Sciatic nerve (tissue), 2 donors: ENCODE data around the gene RDX. TPM values are rescaled to one million over a fixed set of nuclear protein-coding genes. Genes with fewer than 3 reads are reported as not detected.
A peak's percentile ranks its signal among the peaks of the same experiment; 100 is the strongest.

Source experiments
- ATAC-seq: fragments of 200-7000 bp; cut with Tn5 transposase; one replicate; pipeline ENCODE4 v1.9.1; 2020; ENCODE audit warnings: mild to moderate bottlenecking, moderate library complexity
- DNase-seq: peaks from one replicate; pipeline ENCODE4 v3.0.0-alpha.2; 2020; ENCODE audit warnings: low spot score
- intact Hi-C: fragments of 100-400 bp; cut with DNase I; formaldehyde crosslinking; loops from one replicate; pipeline ENCODE4 v1.14.2; 2022
- total RNA-seq: library from RNA; stranded (reverse); fragmentation: NEBNext Ultra II Directional; extraction: Animal tissue kit (Norgen Biotek cat#: 25700); gene quantifications from one replicate; pipeline ENCODE4 v1.2.1, GENCODE V29; 2021
- donor health status: DM: no; HTN: no; CAD: no.
- donor health status: DM: no; HTN: no; CAD: no.

Gene RDX
- total RNA-seq, 1 donor from 2014 or later, result 195 TPM

DNA sequence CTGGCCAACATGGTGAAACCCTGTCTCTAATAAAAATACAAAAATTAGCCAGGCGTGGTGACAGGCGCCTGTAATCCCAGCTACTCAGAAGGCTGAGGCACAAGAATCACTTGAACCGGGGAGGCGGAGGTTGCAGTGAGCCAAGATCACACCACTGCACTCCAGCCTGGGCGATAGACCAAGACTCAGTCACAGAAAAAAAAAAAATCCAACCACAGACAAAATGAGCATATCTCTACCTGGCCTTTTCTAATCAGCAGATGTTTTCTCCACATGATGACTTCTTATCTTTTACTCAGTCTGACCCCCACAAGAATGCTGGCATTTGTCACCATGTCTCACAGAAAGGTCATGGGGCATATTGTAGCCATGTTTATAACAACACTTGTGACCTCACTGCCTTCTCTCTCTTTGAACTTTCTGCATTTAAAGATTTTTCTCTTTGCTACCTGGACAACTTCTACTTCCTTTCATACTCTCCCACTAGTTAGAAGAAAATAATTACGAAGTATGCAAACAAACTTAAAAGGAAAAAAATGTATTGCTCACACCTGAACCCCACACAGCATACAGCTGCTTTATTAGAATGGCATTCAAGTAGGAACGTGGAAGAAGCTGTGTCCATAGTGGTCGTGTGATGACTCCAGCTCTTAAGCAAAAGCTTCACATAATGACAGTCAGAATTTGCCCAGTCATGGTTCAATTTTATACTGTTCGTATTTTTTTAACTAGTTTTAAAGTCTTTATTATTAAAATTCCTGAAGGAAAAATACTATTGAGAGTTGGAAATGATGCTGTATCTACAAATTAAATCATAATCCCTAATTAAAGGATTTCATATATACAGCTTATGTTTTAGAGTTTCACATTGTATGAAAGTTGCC, 137.9 kb downstream of the RDX start:
- ATAC-seq, result no peak
- no peak for DNase-seq
- intact Hi-C loops, result no loop called here

DNA sequence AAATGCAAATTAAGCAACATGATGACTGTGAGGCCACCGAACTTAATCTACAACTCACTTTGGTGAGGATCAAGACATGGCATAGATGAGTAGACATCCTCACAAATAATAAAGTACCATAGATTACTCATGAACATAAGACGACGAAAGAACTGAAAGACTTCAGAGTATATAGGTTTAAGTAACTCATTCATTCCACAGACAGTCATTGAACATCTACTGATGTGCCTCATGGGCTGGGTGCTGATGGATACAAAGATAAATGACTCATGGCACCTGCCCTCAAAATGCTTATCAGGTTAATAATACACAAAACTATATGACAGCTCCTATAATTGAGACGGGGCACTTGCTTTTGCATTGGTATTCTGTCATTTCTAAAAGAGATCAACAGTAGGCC, 139.9 kb downstream of the RDX start:
- ATAC-seq, result no peak
- DNase-seq, result no peak
- intact Hi-C loops, result no loop called here

DNA sequence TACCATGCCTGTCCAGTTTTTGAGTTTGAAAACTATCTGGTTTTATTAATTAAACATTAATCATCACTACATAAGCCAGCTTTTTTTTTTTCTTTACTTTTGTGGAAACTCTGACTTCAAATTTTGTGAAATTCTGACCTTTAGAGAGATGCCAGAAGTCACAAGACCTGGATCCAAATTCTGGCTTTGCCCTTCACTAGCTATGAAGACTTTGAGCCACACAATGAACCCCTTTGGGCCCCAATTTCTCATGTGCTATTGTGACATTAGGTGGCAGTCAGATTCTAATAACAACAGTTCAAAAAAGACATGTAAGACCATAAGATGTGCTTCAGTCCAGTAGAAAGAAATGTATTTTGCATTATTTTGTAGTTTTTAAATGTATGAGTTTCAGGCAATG, 142.9 kb downstream of the RDX start:
- intact Hi-C loops, result no loop called here
- DNase-seq (no peak), ATAC-seq (no peak)

DNA sequence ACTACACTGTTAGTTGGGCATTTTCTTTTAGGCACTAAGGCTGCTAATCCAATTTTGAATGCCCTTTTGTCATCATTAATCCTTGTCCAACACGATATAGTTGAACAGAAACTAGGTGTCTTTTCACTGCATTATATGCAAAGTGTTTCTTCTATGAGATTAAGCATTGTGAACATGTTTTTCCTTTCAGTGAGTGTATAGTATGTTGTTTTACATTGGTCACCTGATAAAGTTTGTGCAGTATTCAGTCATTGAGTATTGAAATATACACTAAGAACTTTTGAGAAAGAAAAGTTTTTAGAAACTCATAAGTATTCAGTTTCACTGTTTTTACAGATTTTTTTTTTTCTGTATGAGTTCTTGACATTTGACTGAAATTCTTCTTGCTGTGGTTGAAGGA, 144.2 kb downstream of the RDX start:
- ATAC-seq (no peak), DNase-seq (no peak)

DNA sequence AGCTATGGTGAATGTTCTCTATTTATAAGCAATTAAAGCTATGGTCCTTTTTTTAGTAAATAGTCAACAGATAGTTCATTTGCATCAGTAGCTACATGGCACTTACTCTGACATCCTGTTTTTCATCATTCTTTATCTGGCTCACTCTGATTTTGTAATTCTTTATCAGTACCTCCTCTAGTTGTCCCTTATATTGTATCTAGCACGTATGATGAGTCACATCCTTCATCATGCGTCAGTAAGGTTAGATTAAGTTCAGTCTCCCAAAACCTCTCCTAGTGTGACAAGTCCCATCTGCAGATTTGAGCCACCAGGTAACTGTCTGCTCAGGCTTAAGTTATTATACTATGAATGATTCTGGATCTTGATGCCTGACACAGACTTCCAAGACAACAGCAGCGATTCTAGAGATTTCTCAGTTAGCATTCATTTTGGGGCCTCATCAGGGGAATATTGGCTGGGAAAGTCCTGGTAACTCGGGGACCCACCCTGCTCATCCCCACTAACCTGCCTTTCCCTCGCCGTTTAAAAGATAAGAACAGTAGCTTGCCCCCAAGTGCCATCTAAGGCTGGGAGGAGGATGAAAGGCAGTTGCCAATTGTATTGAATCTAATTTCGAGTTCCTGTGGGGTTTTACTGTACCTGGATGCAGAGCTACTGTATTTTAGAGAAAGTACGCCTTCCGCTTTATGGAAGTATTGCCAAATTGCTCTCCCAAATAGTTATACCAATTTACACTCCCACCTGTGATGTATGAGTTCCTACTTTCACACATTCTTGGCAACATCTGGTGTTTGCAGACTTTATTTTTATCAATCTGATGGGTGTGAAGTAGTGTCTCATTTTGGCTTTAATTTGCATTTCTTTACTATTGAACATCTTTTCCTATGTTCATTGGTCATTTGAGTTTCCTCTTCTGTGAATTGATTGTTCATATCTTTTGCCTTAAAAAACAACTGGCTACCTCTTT, 147.4 kb downstream of the RDX start:
- DNase-seq, result no peak
- intact Hi-C loops, result no loop called here
- no peak for ATAC-seq

More for the DNA sequence above, 144.2 kb downstream of the RDX start:
- intact Hi-C loops, result no loop called here

DNA sequence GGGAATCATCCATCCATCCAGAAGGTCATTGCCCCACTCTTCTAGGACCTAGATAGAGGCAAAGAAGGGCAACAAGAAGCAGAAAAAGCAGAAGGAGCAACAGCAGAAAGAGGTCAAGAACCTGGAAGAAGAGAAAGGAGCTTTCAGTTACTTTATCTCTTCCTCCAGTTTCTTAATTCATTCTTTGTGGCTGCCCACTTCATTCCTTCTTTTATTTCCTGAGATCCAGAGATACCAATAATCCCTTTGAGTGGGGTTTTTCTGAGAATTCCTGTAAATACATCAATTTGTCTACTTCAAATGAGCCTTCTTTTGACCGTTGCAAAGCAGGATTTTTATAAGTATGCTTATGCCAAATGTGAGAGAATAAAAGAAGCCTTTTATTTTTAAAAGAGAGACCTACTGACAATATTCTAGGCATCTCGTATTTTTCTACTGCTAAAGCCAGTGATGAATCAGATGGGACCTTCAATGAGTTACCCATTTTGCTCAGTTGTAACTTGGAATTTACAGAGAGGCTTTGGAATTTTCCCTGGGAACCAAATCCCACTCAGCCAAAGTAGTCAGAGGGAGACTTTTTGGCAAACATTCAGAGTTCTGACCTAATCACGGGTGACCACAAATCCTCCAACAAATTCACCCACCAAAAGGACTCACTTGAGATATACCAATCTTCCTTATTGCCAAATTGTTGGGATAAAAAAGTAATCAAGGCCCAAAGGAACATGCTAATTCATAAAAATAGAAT, 148.3 kb downstream of the RDX start:
- intact Hi-C loops, result no loop called here
- no peak for ATAC-seq
- no peak for DNase-seq

DNA sequence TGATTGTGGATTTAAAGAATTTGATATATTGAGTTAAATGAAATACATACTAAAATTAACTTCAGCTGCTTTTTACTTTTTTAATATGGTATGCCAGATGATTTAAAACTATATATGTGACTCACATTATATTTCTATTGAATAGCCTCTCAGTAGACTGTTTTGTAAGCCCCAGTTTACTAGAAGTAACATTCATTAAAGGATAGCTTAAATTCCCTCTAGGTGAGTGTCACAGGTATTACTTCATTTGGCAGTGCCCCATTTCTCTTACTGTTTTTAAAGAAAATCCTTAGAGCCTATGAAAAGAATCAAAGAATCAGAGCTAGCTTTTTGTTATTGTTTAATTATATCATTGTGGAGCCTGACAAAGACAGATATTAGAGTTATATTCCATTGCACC, 154.6 kb downstream of the RDX start:
- ATAC-seq (no peak), DNase-seq (no peak)
- intact Hi-C loops, result no loop called here

DNA sequence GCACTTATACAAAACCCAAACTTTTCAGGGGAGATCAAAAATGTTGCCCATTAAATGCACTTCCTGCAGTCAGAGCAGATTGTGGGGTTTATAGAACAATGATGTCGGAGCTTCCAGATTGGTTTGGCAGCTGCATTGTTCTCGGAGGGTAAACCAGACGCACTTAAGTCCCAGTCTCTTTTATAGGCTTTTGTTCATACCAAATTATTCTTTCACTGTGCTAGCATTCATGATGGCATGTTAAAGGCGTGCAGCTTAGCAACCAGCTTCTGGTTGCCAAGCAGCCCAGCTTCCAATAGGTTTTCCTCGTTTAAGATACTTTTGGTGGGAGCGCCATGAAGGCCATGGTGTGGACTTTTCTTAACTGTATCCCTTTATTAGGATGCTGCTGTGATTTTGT, 162.3 kb downstream of the RDX start:
- intact Hi-C loops, result no loop called here
- ATAC-seq, result no peak
- no peak for DNase-seq

DNA sequence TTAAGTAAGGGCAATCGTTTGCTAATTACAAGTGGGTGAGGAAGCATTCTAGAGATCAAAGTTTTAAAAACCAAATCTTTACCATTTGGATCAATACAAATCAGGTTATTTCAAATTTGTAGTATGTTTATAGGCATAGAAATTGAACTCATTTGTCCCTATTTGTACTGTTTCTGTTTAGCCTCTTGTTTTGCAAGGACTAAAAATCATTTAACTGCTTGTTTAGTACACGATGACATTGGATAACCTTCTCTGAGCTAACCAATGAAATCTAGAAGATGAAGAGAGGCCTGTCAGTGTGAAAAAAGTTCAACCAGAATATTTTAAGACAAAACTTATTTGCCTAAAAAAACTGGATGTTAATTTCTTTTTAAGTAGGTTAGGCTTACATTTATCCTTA, 163.3 kb downstream of the RDX start:
- ATAC-seq (no peak), DNase-seq (no peak)
- intact Hi-C loops, result no loop called here

DNA sequence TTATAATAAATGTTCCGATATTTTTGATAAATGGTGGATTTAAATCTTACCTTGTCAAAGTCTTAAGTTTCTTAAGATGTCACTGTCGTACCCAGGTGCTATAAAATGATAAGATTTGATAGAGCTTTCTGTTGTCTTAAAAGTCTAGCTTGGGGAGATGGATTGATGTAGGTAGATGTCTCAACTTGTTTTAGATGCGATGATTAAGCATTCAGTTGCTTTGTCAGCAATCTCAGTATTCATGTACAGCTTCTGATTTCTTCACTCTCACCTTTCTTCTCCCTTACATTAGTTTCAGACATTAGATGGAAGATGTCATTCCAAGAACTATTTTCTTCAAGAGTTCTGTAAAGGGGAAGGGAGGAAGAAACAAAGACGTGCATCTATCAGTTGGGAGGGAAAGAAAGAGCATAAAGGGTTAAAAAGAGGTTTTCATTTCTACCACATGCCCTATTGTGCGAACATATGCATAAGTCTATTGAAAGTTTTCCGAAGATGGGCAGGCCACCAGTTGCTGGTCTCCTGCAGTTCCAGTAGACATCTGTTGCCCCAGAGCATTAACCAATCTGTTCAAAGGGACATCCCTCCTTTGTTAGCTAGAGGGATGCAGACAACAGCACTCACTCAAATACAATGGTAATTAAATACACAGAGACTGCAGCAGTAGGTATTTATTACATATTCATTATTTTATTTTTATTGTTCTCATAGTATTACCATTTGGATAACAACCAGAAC, 164.9 kb downstream of the RDX start:
- DNase-seq, result no peak
- ATAC-seq, result no peak
- intact Hi-C loops, result no loop called here

DNA sequence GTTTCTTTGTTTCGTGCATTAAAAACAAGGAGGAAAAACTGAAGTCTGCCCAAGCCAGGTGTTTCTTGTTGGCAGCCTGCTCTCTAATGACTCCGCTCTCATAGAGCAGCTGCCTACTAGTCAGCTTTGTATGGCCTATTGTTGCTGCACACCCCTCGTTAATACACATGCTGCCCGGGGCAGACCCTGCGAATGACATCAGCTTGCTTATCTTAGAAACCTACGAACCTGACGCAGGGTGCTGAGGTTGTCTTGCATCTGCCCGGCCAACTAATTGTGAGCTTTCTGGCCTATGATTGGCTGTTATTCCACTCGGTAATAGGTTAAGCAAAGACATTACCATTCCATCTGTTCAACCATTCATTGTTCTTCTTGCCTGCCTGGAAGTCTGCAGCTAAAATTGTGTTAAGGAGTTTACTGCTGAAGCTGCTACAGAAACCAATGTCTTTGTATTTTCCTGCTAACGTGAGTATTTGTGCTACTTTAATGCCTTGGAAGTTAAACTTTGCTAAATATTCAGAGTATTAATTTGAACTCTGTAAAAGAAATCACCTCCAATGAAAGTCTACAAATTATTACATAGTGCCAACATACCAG, 165.7 kb downstream of the RDX start:
- peak; percentile 55 for ATAC-seq
- intact Hi-C loops, result no loop called here

DNA sequence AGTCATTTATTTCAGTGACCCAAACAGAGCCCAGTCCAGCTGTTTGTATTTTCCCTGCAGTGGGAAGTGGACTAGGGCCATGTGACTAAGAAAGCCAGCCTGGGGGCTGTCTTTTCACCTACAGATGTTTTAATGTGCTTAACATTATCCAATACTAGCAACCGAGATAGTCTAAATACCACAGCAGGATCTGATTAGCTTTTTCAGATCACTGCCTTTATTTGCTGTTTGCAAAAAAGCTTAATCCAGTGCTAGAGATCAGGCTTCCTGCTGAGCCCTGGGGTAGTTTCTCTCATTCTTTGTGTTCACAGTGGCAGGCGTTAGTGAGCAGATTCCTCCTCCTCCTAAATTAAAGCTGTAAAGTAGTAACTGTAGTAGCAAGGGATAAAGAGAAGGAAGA, 168.3 kb downstream of the RDX start:
- ATAC-seq (no peak), DNase-seq (no peak)
- intact Hi-C loops, result no loop called here

More for the DNA sequence above, 165.7 kb downstream of the RDX start:
- DNase-seq, result no peak

DNA sequence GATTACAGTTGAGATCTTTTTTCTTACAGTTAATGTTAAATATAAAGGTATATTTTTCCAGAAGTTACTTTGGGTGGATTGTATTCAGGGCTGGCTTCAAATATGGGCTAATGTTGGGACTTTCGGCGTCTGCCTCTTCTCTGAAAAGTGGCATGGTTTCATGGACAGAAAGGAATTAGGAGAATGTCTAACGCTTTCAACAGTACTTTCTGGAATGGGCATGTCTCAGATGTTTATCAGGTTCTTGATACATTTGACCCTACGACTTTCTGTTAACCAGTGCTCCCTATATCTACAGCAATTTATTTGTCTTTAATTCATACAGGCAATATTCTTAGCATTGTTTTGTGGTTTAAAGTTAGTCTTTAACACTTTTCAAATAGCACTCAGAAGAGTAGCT, 169.5 kb downstream of the RDX start:
- no peak for DNase-seq
- ATAC-seq, result no peak
- intact Hi-C loops, result no loop called here

DNA sequence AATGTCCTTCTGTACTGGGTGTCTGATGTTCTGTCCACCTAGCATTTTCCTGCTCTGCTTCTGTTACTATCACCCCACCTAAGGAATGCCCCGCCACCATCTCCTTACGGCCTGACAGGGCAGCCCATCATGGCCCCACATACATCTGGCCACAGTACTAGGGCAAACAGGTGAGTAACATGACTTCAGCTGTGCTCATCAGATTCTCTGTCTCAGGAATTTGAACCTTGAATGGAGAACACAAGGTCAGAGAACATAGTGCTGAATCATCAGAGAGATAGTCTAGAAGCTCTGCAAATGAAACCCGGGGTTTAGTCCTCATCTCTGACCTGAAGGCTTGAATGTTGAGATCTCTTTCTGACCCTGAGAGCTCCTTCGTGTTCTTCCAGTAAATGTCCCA, 170.8 kb downstream of the RDX start:
- ATAC-seq (no peak), DNase-seq (no peak)
- intact Hi-C loops, result no loop called here
